Hematopoietic multipotent progenitor cell treated with erythropoietin and hydrocortisone succinate and interleukin-3 and kit ligand, for 8 days (in vitro differentiated cells): ENCODE measurements around the gene FPGS.
"Not testable (repeated sequence)": the region's sequence is repeated elsewhere in the genome, so short reads cannot be mapped to it uniquely, and the experiment has no call there.

Experiments used
- DNase-seq: peaks from one replicate; pipeline ENCODE4 v3.0.0-alpha.2; 2015

The FPGS gene

DNA sequence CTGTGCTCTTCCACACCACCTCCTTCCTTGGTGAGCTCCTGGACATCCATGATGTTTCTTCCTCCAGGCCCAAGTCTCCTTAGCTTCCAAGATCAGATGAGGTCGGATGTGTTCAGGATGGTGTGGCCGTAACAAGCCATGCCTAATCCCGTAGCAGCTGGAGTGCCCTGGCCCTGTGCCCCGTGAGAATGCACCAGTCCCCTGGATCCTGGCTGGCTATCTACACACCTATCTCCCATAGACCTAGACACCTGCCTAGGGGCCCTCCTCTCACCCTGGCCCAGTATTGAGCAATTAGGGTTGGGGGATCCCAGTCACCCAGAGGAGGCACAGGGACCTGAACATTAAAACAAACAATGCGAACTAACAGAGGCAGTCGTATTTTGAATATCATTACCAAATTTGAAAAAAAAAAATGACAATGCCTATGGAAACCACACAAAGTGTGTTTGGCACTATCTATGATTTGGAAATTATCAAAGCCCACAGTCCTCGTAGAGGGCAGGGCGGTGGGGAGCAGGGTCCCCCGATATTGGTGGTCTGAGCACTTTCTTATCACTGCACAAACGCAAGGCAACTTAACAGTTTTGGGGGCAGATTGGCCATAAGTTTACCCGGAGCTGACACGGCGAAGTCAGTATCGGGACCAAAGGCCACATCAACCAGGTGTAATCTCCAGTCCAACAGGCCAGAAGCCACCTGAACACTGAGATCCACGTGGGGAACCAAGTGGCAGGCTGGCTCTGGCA is 38.6 kb downstream of the FPGS start:
- DNase-seq = peak; percentile 91

DNA sequence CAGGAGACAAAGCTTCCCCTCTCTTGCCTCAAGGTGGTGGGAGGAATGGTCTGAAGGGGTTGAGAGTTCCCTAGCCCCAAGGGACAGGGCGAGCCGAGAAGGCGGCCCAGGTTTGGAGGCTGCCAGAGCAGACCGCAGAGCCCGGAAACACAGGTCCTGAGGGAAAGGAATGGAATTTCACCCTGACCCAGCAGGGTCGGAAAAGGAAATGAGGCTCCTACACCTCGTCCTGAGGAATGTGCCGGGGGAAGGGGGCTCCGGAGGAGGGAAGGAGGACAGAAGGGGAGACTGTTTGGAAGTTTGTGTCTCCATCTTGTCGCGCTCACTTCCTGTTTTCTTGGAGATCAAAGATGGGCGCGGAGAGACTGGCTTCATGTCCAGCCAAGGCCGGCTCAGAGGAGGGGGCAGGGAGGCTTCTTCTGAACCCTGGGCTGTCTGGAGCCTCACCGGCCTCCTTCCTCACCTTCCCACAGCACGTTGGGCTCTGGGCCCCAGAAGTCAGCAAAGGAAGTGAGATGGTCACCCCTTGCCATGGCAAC is 42.2 kb downstream of the FPGS start:
- DNase-seq = no peak

- not testable (repeated sequence) for DNase-seq
Observed at GRCh38 chr9:127845619-127846018, 42.9 kb downstream of the FPGS start.

DNA sequence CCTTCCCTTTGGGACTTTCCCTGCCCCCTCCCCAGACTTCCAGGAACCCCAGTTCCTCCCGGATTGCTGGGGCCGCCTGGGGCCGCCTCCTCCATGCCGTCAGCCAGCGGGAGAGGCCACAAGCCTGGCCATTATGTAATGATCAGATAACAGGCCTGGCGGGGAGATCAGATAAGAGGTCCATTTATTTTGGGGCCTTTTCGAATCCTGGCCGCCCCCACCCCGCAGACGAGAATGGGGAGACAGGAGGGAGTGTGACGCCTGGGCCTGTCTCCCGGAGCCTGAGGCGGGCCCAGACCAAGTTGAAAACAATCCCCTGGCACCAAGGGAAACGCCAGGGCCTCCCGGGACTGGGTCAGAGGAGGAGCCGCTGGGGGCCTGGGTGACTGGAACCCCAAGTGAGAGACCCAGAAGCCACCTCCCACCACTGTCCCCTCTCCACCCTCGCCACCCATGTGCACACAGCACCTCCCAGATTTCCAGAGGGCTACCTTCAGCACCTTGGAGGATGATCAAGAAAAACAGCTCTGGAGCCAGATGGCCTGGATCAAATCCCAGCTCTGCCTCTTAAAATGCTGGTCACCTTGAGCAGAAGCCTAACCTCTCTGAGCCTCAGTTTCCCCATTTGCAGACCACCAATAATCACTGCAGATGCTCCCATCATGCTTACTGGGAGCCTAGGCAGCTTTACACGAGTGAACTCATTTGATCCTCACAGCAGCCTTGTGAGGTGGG is 43.9 kb downstream of the FPGS start:
- no peak for DNase-seq

DNA sequence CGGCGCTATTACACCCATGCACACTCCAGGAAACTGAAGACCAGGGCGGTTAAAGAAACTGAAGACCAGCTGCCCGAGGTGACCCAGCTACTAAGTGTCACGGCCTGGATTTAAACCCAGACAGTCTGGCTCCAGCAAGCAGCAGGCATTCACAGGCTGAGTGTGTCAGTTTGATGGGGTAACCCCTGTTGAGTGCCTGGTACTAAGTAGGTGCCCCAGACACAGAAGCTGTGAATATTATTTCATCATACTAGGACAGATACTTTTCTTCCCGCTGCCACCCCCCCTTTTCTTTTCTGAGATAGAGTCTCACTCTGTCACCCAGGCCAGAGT is 44.5 kb downstream of the FPGS start:
- DNase-seq = no peak

DNA sequence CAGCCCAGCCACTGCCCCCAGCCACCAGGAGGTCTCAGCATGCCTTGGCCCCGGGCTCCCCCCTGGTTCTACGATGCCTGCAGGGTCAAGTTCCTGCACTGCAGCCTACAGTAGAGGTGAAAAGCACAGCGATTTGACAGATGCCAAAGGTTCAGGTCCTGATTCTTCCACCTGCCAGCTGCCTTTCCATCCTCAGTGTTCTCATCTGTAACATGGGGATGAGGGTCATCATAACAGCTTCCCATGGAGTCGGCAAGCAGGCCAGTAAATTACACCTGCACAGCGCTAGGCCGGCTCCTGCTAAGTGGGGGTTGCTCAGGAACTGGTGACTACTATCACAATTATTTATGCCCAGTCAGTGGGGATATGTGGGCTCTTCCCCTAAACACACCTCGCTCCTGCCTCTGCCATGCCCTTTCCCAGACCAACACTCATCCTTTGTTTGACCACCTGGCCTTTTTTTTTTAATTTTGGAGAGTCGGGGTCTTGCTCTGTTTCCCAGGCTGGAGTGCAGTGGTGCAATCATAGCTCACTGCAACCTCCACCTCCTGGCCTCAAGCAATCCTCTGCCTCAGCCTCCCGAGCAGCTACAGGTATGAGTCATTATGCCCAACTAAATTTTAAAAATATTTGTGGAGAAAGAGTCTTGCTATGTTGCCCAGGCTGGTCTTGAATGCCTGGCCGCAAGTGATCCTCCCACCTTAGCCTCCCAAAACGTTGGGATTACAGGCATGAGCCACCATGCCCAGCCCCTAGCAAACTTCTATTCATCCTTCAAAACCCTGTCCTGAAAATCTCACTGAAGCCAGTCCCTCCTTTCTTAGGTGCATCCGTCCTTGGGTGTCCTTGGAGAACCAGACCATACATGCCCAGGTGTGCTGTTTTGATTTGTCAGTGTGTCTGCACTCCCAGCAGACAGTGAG is 45.4 kb downstream of the FPGS start:
- DNase-seq = no peak

GRCh38 chr9:127848756-127849504 is 46.2 kb downstream of the FPGS start:
- DNase-seq = no peak

DNA sequence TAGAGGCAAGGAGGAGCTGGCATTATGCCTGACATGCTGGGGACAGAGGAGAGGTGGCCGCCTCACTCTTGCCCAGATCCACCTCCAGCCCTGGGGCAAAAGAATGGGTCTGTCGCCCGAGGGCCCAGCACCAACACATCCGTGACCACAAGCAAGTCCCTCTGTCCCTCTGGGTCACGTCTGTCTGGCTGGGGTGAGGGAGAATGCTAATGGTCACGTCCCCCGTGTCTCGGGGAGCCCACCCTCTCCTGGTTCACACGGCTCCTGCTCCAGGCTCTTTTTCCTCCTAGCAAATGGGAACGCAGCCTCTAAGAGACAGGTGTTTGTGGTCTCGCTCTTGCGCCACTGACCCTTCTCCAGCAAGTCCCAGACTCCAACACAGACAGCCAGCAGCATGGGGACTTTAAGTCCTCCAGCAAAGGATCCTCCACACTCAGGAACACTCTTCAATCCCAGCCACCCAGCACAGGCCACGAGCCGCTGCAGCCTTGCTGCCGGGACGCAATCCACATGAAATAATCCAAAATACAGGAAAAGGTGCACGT is 47.7 kb downstream of the FPGS start:
- DNase-seq = no peak

DNA sequence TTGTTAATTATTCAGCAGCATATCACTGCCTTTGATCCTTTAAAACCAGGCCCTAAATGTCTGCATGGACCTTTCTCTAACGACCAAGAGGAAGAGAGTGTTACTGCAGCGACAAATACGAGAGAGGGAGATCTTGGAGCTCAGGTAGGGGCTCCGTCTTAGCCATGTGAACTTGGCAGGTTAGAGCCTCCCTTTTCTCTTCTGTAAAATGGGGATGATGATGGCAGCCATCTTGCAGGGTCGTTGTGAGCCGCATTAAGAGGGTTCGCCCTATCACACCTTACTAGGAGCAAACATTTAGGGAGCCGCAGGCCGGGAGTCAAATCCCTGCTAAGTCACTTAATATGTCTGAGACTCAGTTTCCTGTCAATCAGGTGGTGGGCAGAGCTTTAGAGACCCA is 50.1 kb downstream of the FPGS start:
- DNase-seq = peak; percentile 26

DNA sequence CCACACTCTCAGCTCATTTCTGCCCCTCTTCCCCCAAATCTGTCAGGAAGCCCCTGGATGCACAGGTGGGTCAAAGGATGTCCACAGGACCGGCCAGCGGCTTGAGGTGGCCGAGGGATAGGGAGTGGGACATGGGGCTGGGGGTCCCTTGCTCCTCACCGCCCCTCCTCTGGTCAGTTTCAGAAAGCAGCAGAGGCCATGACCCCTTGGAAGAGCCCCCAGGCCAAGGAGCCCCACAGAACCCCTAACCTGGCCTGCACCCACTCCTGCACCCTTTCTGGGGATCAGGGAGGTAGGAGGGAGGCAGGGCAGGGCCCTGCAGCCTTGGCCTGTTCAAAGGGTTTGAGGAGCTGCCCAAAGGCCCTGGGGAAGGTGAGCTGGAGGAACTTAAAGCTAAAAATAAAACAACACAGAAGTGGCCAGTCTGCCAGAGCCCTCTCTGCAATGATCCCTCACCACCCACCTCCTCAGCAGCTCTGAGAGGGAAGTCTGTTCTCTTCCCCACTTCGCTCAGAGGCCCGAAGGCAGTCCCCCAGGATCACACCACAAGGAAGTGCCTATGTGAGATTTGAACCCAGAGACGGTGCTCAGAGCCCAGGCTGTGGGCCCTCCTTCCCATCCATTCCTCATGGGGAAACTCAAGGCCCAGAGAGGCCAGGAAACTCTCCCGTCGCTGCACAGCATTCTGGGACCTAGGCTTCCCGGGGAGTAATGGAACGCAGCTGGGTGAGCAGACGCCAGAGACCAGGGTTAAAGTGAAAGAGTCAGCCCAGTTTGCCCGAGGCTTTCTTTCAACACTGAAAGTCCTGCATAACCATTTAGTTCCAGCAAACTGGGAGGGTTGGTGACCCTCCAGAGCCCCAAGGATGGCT is 50.9 kb downstream of the FPGS start:
- DNase-seq = peak; percentile 37

GRCh38 chr9:127854184-127854806 is 51.6 kb downstream of the FPGS start, which contains the start of gene ENG:
TSS of gene ENG (minus strand) at chr9:127854658. CDS start at chr9:127854355, 303 bp downstream.
- DNase-seq = peak; percentile 72

DNA sequence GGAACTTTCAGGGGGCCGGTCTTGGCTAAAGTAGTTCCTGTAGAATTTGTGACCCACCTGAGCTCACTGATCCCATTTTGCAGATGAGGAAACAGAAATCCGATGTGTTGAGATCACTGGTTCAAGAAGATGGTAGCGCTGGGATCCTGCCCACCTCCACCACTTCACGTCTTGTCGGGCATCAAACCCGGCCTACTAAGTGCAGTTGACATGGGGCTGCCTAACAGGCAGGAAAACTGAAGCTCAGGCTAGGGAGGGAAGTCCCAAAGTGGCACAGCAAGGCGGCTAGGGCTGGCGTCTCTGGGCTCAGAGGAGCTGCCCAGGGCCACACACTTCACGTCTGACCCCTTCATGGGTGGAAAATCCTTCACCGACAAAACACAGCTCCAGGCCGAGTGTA is 52.3 kb downstream of the FPGS start:
- peak; percentile 27 for DNase-seq

GRCh38 chr9:127855522-127855921 is 52.8 kb downstream of the FPGS start:
- DNase-seq = no peak

DNA sequence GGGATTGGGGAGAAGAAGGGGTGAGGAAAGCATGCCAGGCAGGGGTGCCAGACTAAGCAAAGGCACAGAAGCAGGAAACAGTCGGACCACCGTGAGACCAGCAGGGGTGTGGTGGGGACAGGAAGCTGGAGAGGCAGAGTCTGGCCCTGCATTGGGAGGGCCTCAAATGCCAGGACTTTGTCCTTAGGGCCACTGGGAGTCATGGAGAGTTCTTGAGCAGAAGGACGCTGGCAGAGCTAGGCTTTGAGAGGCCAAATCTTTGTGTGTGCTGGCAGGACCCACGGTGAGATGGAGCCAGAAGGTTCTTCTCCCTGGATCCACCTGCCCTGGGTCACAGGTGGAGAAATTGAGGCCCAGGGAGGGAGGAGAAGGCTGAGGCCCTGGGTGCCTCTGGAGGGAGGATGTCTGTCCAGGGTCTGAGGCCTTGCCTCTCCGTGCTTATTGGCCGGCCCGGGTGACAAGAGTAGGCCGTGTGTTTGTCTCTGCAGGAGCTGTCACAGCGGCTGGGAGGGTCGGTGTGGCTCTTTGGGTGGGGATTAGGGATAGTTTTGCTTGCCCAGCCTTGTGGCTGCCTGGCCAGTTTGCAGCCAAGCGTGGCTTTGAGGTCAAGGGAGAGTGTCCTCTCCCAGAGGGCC is 53.5 kb downstream of the FPGS start:
- peak; percentile 77 for DNase-seq

DNA sequence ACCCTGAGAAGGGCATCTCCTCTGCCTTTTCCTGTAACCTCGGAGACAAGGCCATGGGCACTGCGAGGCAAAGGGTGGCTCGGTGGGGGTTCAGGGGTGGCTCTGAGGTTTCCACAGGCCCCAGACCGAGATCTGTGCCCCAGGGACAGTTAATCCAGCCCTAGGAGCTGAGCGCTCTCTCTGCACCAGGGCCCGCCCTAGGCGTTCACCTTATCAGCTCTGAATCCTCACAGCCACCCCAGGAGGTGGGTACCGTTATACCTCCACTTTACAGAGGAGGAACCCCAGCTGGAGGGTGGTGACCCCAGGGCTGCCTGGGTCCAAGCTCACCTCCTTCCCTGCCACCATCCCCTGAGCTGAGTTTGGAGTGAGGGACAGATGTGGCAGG is 54.0 kb downstream of the FPGS start:
- peak; percentile 90 for DNase-seq

DNA sequence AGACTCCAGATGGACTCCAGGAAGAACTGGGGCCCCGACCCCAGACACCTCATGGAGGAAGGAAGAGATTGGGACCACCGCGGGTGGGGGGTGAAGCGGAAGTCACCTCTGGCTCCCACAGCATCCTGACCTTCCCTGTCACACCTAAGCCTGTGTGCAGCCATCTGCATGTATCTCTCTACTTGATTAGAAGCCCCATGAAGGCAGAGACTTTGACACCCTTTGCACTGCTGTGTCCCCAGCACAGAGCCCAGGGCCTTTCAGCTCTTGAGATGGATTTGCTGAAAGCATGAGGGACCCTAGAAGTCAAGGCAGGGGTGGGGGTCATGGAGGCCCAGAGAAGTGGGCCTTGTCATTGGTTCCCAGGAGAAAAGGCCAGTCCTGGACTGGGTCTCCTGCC is 54.6 kb downstream of the FPGS start:
- peak; percentile 43 for DNase-seq

DNA sequence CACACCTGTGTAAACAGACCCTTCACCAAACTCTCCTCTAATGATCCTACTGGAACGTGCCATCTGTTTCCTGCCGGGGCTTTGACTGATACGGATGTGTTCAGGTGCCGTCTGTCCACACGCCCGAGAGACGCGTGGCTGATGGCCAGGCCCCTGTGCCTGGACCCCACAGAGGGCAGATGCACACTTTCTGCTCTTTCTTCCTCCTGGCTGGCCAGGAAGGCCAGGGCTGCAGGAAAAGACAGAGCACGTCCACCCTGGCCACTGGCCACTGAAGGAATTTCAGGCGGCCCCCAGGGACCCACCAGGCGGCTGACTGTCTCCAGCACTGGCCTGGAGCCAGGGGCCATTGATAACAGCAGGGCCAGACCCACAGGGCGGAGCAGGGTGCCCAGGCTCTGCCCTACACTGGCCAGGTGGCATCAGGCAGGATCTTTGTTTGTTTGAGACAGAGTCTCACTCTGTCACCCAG is 55.4 kb downstream of the FPGS start:
- DNase-seq = peak; percentile 86

- DNase-seq = no peak
Observed at GRCh38 chr9:127860260-127860659, 57.6 kb downstream of the FPGS start.

- peak; percentile 32 for DNase-seq
Observed at GRCh38 chr9:127860779-127861178, 58.1 kb downstream of the FPGS start.
